Coronary artery (tissue), 2 donors: ENCODE results near the gene NUFIP2.

ENCODE experiments used
- DNase-seq: peaks from one replicate; pipeline ENCODE4 v3.0.0-alpha.2; 2017; ENCODE audit warnings: low spot score
- H3K27ac ChIP-seq, 2 donors: fragments of 200-600 bp; sonication (generic); one replicate each; pipeline ENCODE4 v1.5.1; 2016 to 2019
- H3K4me3 ChIP-seq: fragments of 200-600 bp; sonication (generic); 2 replicates; pipeline ENCODE4 v1.5.1; 2016; ENCODE audit warnings: mild to moderate bottlenecking, moderate library complexity
- CTCF ChIP-seq: fragments of 200-600 bp; sonication (generic); IDR thresholded peaks from one replicate; pipeline ENCODE4 v1.5.1; 2019; ENCODE audit warnings: antibody characterized with exemption

The NUFIP2 gene

GRCh38 chr17:29326023-29326813 is 32.3 kb upstream of the NUFIP2 start:
- no peak overlapping the region for H3K27ac ChIP-seq
- H3K4me3 ChIP-seq: no peak overlapping the region
- TF ChIP-seq CTCF: no peak
- no peak for DNase-seq

GRCh38 chr17:29322363-29322762 is 28.4 kb upstream of the NUFIP2 start:
- DNase-seq: no peak
- H3K4me3 ChIP-seq: no peak overlapping the region
- TF ChIP-seq CTCF: no peak
- no peak overlapping the region for H3K27ac ChIP-seq

GRCh38 chr17:29303386-29303785 is 9.4 kb upstream of the NUFIP2 start:
- no peak for DNase-seq
- Histone ChIP-seq H3K27ac (no peak overlapping the region), H3K4me3 (no peak overlapping the region)
- TF ChIP-seq CTCF: no peak

GRCh38 chr17:29299031-29299430 is 5.1 kb upstream of the NUFIP2 start:
- H3K4me3 ChIP-seq: no peak overlapping the region
- no peak for DNase-seq
- H3K27ac ChIP-seq: no peak overlapping the region
- no peak for TF ChIP-seq CTCF

GRCh38 chr17:29295420-29295819 is 1.5 kb upstream of the NUFIP2 start:
- H3K4me3 ChIP-seq: no peak overlapping the region
- no peak overlapping the region for H3K27ac ChIP-seq
- no peak for DNase-seq
- no peak for TF ChIP-seq CTCF

- Histone ChIP-seq H3K27ac (peak overlapping the region; percentile 79 to 98), H3K4me3 (peak overlapping the region; percentile 98)
- no peak for TF ChIP-seq CTCF
- DNase-seq: no peak
Observed at GRCh38 chr17:29294580-29294900, 592 bp upstream of the NUFIP2 start.
